GM12878 (cell line): ENCODE data around the gene SLC6A12. TPM values are rescaled to one million over a fixed set of nuclear protein-coding genes. Genes with fewer than 3 reads are reported as not detected.

Source experiments
- ASH2L ChIP-seq: fragments of 300-600, 200-600 bp; sonication (generic); IDR thresholded peaks from 2 replicates; pipeline ENCODE4 v1.6.1; 2017; ENCODE audit warnings: low read depth, mild to moderate bottlenecking, borderline replicate concordance
- ATF2 ChIP-seq: IDR thresholded peaks from 2 replicates; pipeline ENCODE4 v1.6.1; 2012; ENCODE audit warnings: low read length, inconsistent platforms
- BMI1 ChIP-seq: fragments of 450-650 bp; IDR thresholded peaks from 2 replicates; pipeline ENCODE4 v1.6.1; 2016; ENCODE audit warnings: mild to moderate bottlenecking, moderate library complexity, borderline replicate concordance
- CREB1 ChIP-seq: IDR thresholded peaks from 2 replicates; pipeline ENCODE4 v1.6.1; 2012; ENCODE audit warnings: low read depth, mild to moderate bottlenecking, inconsistent platforms
- E2F4 ChIP-seq: IDR thresholded peaks from 2 replicates; pipeline ENCODE4 v1.6.1; 2012; ENCODE audit warnings: low read depth, low read length, improper control_type of control experiment
- E2F8 ChIP-seq: fragments of 450-650 bp; IDR thresholded peaks from 2 replicates; pipeline ENCODE4 v1.6.1; 2018; ENCODE audit warnings: mild to moderate bottlenecking, low read depth, moderate library complexity; ENCODE audit not compliant: partially characterized antibody
- KDM1A ChIP-seq: fragments of 200-600 bp; sonication (generic); IDR thresholded peaks from 2 replicates; pipeline ENCODE4 v1.6.1; 2016; ENCODE audit warnings: borderline replicate concordance
- MEF2A ChIP-seq: IDR thresholded peaks from 2 replicates; pipeline ENCODE4 v1.6.1; 2011; ENCODE audit warnings: low read depth, mild to moderate bottlenecking, low read length, moderate library complexity; ENCODE audit not compliant: insufficient read depth
- NR2C1 ChIP-seq: fragments of 450-650 bp; IDR thresholded peaks from 2 replicates; pipeline ENCODE4 v1.6.1; 2017; ENCODE audit warnings: antibody characterized with exemption, mild to moderate bottlenecking, moderate library complexity
- NR2C2 ChIP-seq: IDR thresholded peaks from 2 replicates; pipeline ENCODE4 v1.6.1; 2011; ENCODE audit warnings: borderline replicate concordance, low read depth; ENCODE audit not compliant: control insufficient read depth, insufficient read length
- PML ChIP-seq: IDR thresholded peaks from 2 replicates; pipeline ENCODE4 v1.6.1; 2012; ENCODE audit warnings: low read length, inconsistent platforms
- POLR2A ChIP-seq: IDR thresholded peaks from 2 replicates; pipeline ENCODE4 v1.6.1; 2011; ENCODE audit warnings: low read depth, mild to moderate bottlenecking, low read length
- RAD51 ChIP-seq: fragments of 450-650 bp; IDR thresholded peaks from 2 replicates; pipeline ENCODE4 v1.6.1; 2016; ENCODE audit warnings: moderate library complexity, mild to moderate bottlenecking, inconsistent platforms
- RCOR1 ChIP-seq: conservative IDR thresholded peaks from 2 replicates; pipeline ENCODE4 v1.6.1; 2012; ENCODE audit warnings: low read depth, low read length, improper control_type of control experiment
- SIX5 ChIP-seq: IDR thresholded peaks from 2 replicates; pipeline ENCODE4 v1.6.1; 2011; ENCODE audit warnings: mild to moderate bottlenecking, low read depth, low read length, moderate library complexity; ENCODE audit not compliant: severe bottlenecking
- SKIL ChIP-seq: fragments of 450-650 bp; IDR thresholded peaks from 2 replicates; pipeline ENCODE4 v1.6.1; 2017; ENCODE audit warnings: mild to moderate bottlenecking, low read depth, inconsistent platforms; ENCODE audit not compliant: poor library complexity, severe bottlenecking
- SRF ChIP-seq, 2 experiments: IDR thresholded peaks; 2 replicates each; pipeline ENCODE4 v1.6.1; 2011; ENCODE audit warnings: low read depth in 2 of 2, low read length in 2 of 2, mild to moderate bottlenecking in 1 of 2, moderate library complexity in 1 of 2
- STAT3 ChIP-seq: IDR thresholded peaks from 2 replicates; pipeline ENCODE4 v1.6.1; 2011; ENCODE audit warnings: low read depth, low read length, improper control_type of control experiment
- TAF1 ChIP-seq: IDR thresholded peaks from 2 replicates; pipeline ENCODE4 v1.6.1; 2011; ENCODE audit warnings: mild to moderate bottlenecking, low read depth, low read length, borderline replicate concordance
- ZBTB11 ChIP-seq: fragments of 450-650 bp; formaldehyde crosslinking; IDR thresholded peaks from 2 replicates; pipeline ENCODE4 v1.5.0; 2022; ENCODE audit warnings: mild to moderate bottlenecking, missing genetic modification characterization
- polyA plus RNA-seq, 11 experiments: library from polyadenylated mRNA; depleted of rRNA in 4 of 11; unstranded in 6 of 11; stranded (reverse) in 5 of 11; fragments of >200 nt; fragmentation: Nextera tagmentation in 4 of 11; fragmentation: Illumina TruSeq in 1 of 11; extraction: Ambion mirVana in 4 of 11; extraction: Trizol in 1 of 11; gene quantifications; 1 replicate in 1 of 11; 2 replicates in 10 of 11; pipeline versions ENCODE4 v1.2.1 to v1.2.3, GENCODE V29; 2011 to 2016; ENCODE audit warnings: inconsistent platforms in 2 of 11, missing spikeins in 2 of 11, low read depth in 1 of 11
- total RNA-seq, 4 experiments: library from RNA; depleted of rRNA in 3 of 4; stranded (reverse); fragments of >200 nt in 3 of 4; fragmentation: Illumina TruSeq in 1 of 4; extraction: Trizol in 1 of 4; gene quantifications; 2 replicates each; pipeline versions ENCODE4 v1.2.1 to v1.2.3, GENCODE V29; 2013 to 2021

The SLC6A12 gene
- total and polyA plus RNA-seq, 10 of the 15 experiments (the other 5 are each of a cell fraction or from before 2014, with no cell fraction given), result 0.06 to 0.11 (median 0.07) TPM; not detected in 7

GRCh38 chr12:180445-180844, 33.5 kb downstream of the SLC6A12 start (continued):
- TF ChIP-seq SKIL (no peak), RAD51 (peak; percentile 77), E2F4 (no peak), ATF2 (no peak), E2F8 (no peak), KDM1A (no peak), ZBTB11 (CRISPR knock-in tag) (no peak), STAT3 (no peak), NR2C1 (no peak), PML (no peak), NR2C2 (no peak), ASH2L (no peak), POLR2A (no peak), MEF2A (no peak), SRF (IDR thresholded peaks at IDR 0.05; ENCODE audit: low read depth in 2 of 2, low read length in 2 of 2) (no peak), CREB1 (no peak), RCOR1 (no peak), SIX5 (no peak), BMI1 (no peak), TAF1 (no peak)
